Esophagus muscularis mucosa (tissue), 4 donors: ENCODE results near the gene SP9. TPM values are rescaled to one million over a fixed set of nuclear protein-coding genes. Genes with fewer than 3 reads are reported as not detected.

ENCODE experiments used
- DNase-seq: peaks from one replicate; pipeline ENCODE4 v3.0.0-alpha.2; 2017; ENCODE audit errors: extremely low spot score
- H3K27ac ChIP-seq, 4 donors: fragments of 200-600 bp; sonication (generic); replicated peaks in 1 of 4; 1 replicate in 3 of 4; 2 replicates in 1 of 4; pipeline ENCODE4 v1.5.1; 2016 to 2019; ENCODE audit warnings: mild to moderate bottlenecking in 1 of 4
- H3K27me3 ChIP-seq, 4 donors: fragments of 200-600 bp; sonication (generic); one replicate each; pipeline versions ENCODE4 v1.5.1 to v1.6.0; 2016 to 2019
- H3K36me3 ChIP-seq, 4 donors: fragments of 200-600 bp; sonication (generic); one replicate each; pipeline ENCODE4 v1.5.1; 2016 to 2019
- H3K4me1 ChIP-seq, 4 donors: fragments of 200-600 bp; sonication (generic); one replicate each; pipeline ENCODE4 v1.5.1; 2016 to 2019
- H3K4me3 ChIP-seq, 4 donors: fragments of 200-600 bp; sonication (generic); 1 replicate in 2 of 4; 2 replicates in 2 of 4; pipeline ENCODE4 v1.5.1; 2016 to 2019; ENCODE audit warnings: mild to moderate bottlenecking in 4 of 4, moderate library complexity in 1 of 4
- H3K9me3 ChIP-seq, 4 donors: fragments of 200-600 bp; sonication (generic); 1 replicate in 3 of 4; 2 replicates in 1 of 4; pipeline ENCODE4 v1.5.1; 2016 to 2019
- EP300 ChIP-seq: sonication (generic); formaldehyde crosslinking; IDR thresholded peaks from one replicate; pipeline ENCODE4 v1.6.1; 2017; ENCODE audit warnings: antibody characterized with exemption
- POLR2A ChIP-seq: fragments of 450-650 bp; IDR thresholded peaks from one replicate; pipeline ENCODE4 v1.6.1; 2017; ENCODE audit warnings: antibody characterized with exemption, moderate library complexity, mild to moderate bottlenecking, low read depth
- POLR2AphosphoS5 ChIP-seq, 2 donors: sonication (generic); formaldehyde crosslinking; IDR thresholded peaks; one replicate each; pipeline ENCODE4 v1.6.1; 2017; ENCODE audit warnings: antibody characterized with exemption in 2 of 2
- WGBS: methylation state at CpG from one replicate; pipeline ENCODE4 v1.1.5; 2018; 5-methylcytosine and 5-hydroxymethylcytosine counted together
- intact Hi-C: fragments of 100-400 bp; cut with DNase I; formaldehyde crosslinking; loops from one replicate; pipeline ENCODE4 v1.15.1; 2023
- total RNA-seq, 4 donors: library from RNA; depleted of rRNA; stranded (reverse); fragments of >200 nt; gene quantifications; one replicate each; pipeline versions ENCODE4 v1.1.0 to v1.2.1, GENCODE V29; 2016
- TF ChIP-seq, protein P1 (sequence below), 3 experiments: fragments of 200-600 bp in 2 of 3; fragments of 450-650 bp in 1 of 3; sonication (generic) in 2 of 3; IDR thresholded peaks; one replicate each; pipeline ENCODE4 v1.5.1; 2017 to 2019; ENCODE audit warnings: antibody characterized with exemption in 3 of 3, mild to moderate bottlenecking in 2 of 3, moderate library complexity in 1 of 3

The SP9 gene
- total RNA-seq, 4 donors from 2014 or later = not detected

DNA sequence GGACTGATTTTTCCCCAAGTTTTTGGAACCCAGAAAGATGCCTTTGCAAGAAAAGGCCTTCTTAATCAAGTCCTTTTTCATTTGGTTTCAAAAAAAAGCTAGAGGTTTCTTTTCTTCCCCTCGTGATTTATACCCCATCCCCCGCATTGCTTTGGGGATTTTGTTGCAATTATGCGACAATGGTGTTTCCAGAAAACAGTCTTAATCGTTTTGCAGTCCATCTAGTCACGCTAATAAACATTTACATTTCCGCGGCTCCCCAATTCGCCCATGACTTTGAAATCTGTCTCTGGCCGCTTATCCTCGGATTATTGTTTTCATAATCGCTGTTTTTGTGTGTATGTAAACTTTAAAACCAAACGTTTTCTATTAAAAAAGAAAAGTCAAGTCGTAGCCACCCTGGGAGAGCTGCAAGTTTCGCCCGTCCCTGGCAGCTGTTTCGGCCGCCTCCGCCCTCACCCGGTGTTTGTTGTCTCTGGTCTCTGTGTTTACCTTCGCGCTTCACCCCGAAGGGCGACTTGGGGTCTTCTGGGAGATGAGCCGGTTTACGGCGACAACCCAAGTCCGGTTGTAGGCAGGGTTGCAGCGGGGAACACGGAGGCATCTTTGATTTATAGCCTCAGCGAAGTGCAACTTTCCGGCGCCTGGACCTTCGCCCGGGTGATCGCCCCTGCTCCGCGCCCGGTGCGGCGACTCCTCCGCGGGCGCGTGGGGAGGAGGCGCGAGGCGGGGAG is 667 bp downstream of the SP9 start:
- intact Hi-C loops = loop anchor here (5.0 to 10.0 kb wide), 2 partner anchors 88 to 1749 kb away; partner anchors contain the start of genes EVX2 and OLA1
- peaks cover 49 to 67% (median 62%) of the 10 kb centered on the region in 4 donors for H3K4me1 ChIP-seq
- TF ChIP-seq POLR2AphosphoS5 (IDR thresholded peaks at IDR 0.05) = peak in 1 of 2 donors; percentile 8
- TF ChIP-seq, protein P1, sequence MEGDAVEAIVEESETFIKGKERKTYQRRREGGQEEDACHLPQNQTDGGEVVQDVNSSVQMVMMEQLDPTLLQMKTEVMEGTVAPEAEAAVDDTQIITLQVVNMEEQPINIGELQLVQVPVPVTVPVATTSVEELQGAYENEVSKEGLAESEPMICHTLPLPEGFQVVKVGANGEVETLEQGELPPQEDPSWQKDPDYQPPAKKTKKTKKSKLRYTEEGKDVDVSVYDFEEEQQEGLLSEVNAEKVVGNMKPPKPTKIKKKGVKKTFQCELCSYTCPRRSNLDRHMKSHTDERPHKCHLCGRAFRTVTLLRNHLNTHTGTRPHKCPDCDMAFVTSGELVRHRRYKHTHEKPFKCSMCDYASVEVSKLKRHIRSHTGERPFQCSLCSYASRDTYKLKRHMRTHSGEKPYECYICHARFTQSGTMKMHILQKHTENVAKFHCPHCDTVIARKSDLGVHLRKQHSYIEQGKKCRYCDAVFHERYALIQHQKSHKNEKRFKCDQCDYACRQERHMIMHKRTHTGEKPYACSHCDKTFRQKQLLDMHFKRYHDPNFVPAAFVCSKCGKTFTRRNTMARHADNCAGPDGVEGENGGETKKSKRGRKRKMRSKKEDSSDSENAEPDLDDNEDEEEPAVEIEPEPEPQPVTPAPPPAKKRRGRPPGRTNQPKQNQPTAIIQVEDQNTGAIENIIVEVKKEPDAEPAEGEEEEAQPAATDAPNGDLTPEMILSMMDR (IDR thresholded peaks at IDR 0.05) = no peak
- no peak for TF ChIP-seq POLR2A
- TF ChIP-seq EP300 = no peak
- H3K9me3 ChIP-seq = no peaks in the 10 kb centered on the region
- WGBS = 7% methylated on average over 27 of the region's 47 CpGs
- peaks cover 28 to 100% (median 98%) of the 10 kb centered on the region in 4 donors for H3K27me3 ChIP-seq
- peak overlapping the region; percentile 34 to 49 (median 42) for H3K4me3 ChIP-seq
- DNase-seq = no peak
- no peak overlapping the region for H3K27ac ChIP-seq
- no peaks in the 10 kb centered on the region for H3K36me3 ChIP-seq

DNA sequence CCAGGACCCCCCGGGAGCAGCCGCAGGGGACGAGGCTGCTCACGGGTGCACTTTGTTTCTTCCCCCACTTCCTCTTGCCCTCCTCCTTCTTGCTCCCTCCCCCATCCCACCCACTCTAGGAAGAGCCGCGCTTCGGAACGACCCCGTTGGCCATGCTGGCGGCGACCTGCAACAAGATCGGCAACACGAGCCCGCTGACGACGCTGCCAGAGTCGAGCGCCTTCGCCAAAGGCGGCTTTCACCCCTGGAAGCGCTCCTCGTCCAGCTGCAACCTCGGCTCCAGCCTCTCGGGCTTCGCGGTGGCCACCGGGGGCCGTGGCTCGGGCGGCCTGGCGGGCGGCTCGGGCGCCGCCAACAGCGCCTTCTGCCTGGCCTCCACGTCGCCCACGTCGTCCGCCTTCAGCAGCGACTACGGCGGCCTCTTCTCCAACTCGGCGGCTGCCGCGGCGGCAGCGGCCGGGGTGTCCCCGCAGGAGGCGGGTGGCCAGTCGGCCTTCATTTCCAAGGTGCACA is 1.3 kb downstream of the SP9 start:
- peaks cover 31 to 100% (median 98%) of the 10 kb centered on the region in 4 donors for H3K27me3 ChIP-seq
- no peak for TF ChIP-seq EP300
- TF ChIP-seq, protein P1 (IDR thresholded peaks at IDR 0.05) = no peak
- no peak overlapping the region for H3K27ac ChIP-seq
- H3K9me3 ChIP-seq = no peaks in the 10 kb centered on the region
- intact Hi-C loops = loop anchor here (5.0 to 10.0 kb wide), 2 partner anchors 89 to 1749 kb away; partner anchors contain the start of genes EVX2 and OLA1
- H3K36me3 ChIP-seq = no peaks in the 10 kb centered on the region
- H3K4me1 ChIP-seq = peaks cover 56 to 73% (median 68%) of the 10 kb centered on the region in 4 donors
- H3K4me3 ChIP-seq = peak overlapping the region; percentile 34 to 49 (median 42)
- DNase-seq = no peak
- 13% methylated on average over 8 of the region's 54 CpGs for WGBS

DNA sequence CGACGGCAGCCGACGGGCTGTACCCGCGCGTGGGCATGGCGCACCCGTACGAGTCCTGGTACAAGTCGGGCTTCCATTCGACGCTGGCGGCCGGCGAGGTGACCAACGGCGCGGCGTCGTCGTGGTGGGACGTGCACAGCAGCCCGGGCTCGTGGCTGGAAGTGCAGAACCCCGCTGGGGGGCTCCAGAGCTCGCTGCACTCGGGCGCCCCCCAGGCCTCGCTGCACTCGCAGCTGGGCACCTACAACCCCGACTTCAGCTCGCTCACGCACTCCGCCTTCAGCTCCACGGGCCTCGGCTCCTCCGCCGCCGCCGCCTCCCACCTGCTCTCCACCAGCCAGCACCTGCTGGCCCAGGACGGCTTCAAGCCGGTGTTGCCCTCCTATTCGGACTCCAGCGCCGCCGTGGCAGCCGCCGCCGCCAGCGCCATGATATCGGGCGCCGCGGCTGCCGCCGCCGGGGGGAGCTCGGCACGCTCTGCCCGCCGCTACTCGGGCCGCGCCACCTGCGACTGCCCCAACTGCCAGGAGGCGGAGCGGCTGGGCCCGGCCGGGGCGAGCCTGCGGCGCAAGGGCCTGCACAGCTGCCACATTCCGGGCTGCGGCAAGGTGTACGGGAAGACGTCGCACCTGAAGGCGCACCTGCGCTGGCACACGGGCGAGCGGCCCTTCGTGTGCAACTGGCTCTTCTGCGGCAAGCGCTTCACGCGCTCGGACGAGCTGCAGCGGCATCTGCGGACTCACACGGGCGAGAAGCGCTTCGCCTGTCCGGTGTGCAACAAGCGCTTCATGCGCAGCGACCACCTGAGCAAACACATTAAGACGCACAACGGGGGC is 2.0 kb downstream of the SP9 start:
- TF ChIP-seq, protein P1 (IDR thresholded peaks at IDR 0.05) = peak in 1 of 3 experiments; percentile 5
- no peak for TF ChIP-seq EP300
- Histone ChIP-seq H3K4me3 (peak overlapping the region; percentile 34 to 49 (median 42)), H3K4me1 (peaks cover 60 to 80% (median 75%) of the 10 kb centered on the region in 4 donors), H3K27me3 (peaks cover 31 to 100% (median 98%) of the 10 kb centered on the region in 4 donors), H3K9me3 (no peaks in the 10 kb centered on the region), H3K27ac (no peak overlapping the region), H3K36me3 (no peaks in the 10 kb centered on the region)
- WGBS = 3% methylated on average over 15 of the region's 102 CpGs
- no peak for DNase-seq
- intact Hi-C loops = loop anchor here (5.0 to 10.0 kb wide), 2 partner anchors 89 to 1748 kb away; partner anchors contain the start of genes EVX2 and OLA1

DNA sequence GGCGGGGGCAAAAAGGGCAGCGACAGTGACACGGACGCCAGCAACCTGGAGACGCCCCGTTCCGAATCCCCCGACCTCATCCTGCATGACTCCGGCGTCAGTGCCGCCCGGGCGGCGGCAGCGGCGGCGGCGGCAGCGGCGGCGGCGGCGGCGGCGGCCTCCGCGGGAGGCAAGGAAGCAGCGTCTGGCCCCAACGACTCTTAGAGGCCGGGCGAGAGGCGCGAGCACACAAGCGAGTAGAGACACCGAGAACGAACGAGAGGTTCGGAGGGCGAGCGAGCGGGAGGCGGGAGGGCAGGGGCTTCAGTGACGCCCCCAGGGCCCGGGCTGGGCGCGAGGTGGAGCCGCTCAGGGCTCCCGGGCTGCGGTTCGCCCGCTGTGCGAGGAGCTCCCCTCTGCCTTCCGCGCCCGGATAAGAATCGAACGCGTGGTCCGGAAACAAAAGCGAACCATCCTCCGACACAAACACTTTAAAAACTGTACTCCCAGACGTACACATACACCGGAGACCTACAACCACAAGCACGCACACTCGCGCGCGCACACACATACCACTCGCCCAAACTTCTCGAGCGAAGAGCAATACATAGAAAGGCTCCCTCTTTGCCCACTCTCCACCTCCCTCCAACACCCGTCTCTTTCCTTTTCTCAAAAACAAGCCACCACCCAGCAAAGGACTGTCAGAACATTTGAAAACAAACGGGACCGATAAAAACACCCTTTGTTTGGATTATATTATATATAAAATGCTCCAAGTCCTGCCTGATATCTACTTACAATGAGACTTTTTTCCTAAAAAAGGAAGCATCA is 2.8 kb downstream of the SP9 start:
- H3K27ac ChIP-seq = no peak overlapping the region
- H3K36me3 ChIP-seq = no peaks in the 10 kb centered on the region
- intact Hi-C loops = loop anchor here (5.0 to 10.0 kb wide), 2 partner anchors 90 to 1747 kb away; partner anchors contain the start of genes EVX2 and OLA1
- H3K4me1 ChIP-seq = peaks cover 68 to 82% (median 80%) of the 10 kb centered on the region in 4 donors
- H3K27me3 ChIP-seq = peaks cover 32 to 100% (median 98%) of the 10 kb centered on the region in 4 donors
- DNase-seq = no peak
- peak overlapping the region; percentile 34 to 49 (median 42) for H3K4me3 ChIP-seq
- H3K9me3 ChIP-seq = no peaks in the 10 kb centered on the region
- TF ChIP-seq POLR2A (no peak), POLR2AphosphoS5 (IDR thresholded peaks at IDR 0.05) (peak; percentile 6 to 25)
- 6% methylated on average over 43 of the region's 74 CpGs for WGBS
